Measurements from ENCODE around the gene PARD3.

DNA sequence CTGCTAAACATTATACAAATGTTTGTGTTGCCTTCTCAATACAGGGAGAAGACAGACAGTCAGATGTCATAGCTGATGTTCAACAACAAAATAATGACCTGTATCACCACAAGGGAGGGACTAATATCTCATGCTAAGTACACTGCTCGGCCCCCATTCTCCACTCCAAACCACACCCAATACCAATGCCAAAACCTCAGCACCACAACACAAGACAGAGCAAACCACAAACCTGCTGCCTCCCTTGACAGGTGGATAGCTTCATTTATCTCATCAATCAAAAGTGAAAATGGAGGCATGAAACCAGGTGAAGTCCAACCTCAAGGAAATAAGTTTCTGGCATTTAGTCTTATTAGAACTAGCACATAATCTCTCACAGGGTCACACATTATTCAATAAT lies 109.5 kb downstream of the PARD3 start:
- TF ChIP-seq FOXM1 (IDR thresholded peaks at IDR 0.05; ENCODE audit: borderline replicate concordance) (no peak), SUZ12 (IDR thresholded peaks at IDR 0.05) (no peak)
